Lower leg skin (tissue), 4 donors: ENCODE data around the gene CD164L2. TPM values are rescaled to one million over a fixed set of nuclear protein-coding genes. Genes with fewer than 3 reads are reported as not detected.
"Not testable (repeated sequence)": the region's sequence is repeated elsewhere in the genome, so short reads cannot be mapped to it uniquely, and the experiment has no call there.

Source experiments
- DNase-seq, 2 donors: peaks; one replicate each; pipeline ENCODE4 v3.0.0-alpha.2; 2019; ENCODE audit warnings: low spot score in 2 of 2
- H3K4me3 ChIP-seq: fragments of 200-600 bp; sonication (generic); 2 replicates; pipeline ENCODE4 v1.5.1; 2017; ENCODE audit warnings: mild to moderate bottlenecking, low read depth; ENCODE audit not compliant: poor library complexity, severe bottlenecking
- CTCF ChIP-seq, 3 donors: fragments of 450-650 bp; IDR thresholded peaks; one replicate each; pipeline ENCODE4 v1.5.1; 2016; ENCODE audit warnings: antibody characterized with exemption in 3 of 3, mild to moderate bottlenecking in 3 of 3, moderate library complexity in 2 of 3
- POLR2A ChIP-seq, 2 donors: fragments of 450-650 bp; IDR thresholded peaks; one replicate each; pipeline ENCODE4 v1.6.1; 2016 to 2017; ENCODE audit warnings: antibody characterized with exemption in 2 of 2, mild to moderate bottlenecking in 1 of 2, moderate library complexity in 1 of 2
- WGBS, 2 donors: methylation state at CpG; one replicate each; pipeline ENCODE4 v1.1.5; 2018; 5-methylcytosine and 5-hydroxymethylcytosine counted together
- intact Hi-C: fragments of 100-400 bp; cut with DNase I; formaldehyde crosslinking; loops from one replicate; pipeline ENCODE4 v1.15.0; 2023; ENCODE audit warnings: low total_unique reads
- total RNA-seq, 4 donors: library from RNA; depleted of rRNA; stranded (reverse); fragments of >200 nt; gene quantifications; one replicate each; pipeline ENCODE4 v1.1.0, GENCODE V29; 2016

The CD164L2 gene
- total RNA-seq, 4 donors from 2014 or later, result 4.3 to 12.0 (median 10.0) TPM

- 11 to 13% methylated on average over 12 to 13 of the region's 13 CpGs for WGBS, 2 donors
- no peak overlapping the region for H3K4me3 ChIP-seq
Measured at GRCh38 chr1:27391511-27392095, 8.5 kb upstream of the CD164L2 start.

GRCh38 chr1:27388337-27389005 lies 5.3 kb upstream of the CD164L2 start:
- DNase-seq, result peak in 1 of 2 donors; percentile 95
- TF ChIP-seq POLR2A (IDR thresholded peaks at IDR 0.05) (no peak), CTCF (IDR thresholded peaks at IDR 0.05) (peak in 1 of 3 donors; percentile 85)
- no peak overlapping the region for H3K4me3 ChIP-seq
- intact Hi-C loops, result loop anchor here (10.0 kb wide), 1 partner anchor 54 kb away; no protein-coding TSS in a partner anchor
- 35 to 52% methylated on average over 5 of the region's 5 CpGs for WGBS, 2 donors

More at GRCh38 chr1:27391511-27392095, 8.5 kb upstream of the CD164L2 start:
- intact Hi-C loops, result loop anchor here (10.0 kb wide), 1 partner anchor 287 kb away; no protein-coding TSS in a partner anchor
- no peak for DNase-seq
- TF ChIP-seq POLR2A (IDR thresholded peaks at IDR 0.05) (no peak), CTCF (IDR thresholded peaks at IDR 0.05) (no peak)

GRCh38 chr1:27384797-27385196 lies 1.7 kb upstream of the CD164L2 start:
- not testable (repeated sequence) for H3K4me3 ChIP-seq, DNase-seq
- whole genome bisulfite sequencing, 2 donors, result 93 to 95% methylated on average over 3 of the region's 3 CpGs
- intact Hi-C loops, result loop anchor here (10.0 kb wide), 1 partner anchor 50 kb away; no protein-coding TSS in a partner anchor

GRCh38 chr1:27383661-27384060 lies 528 bp upstream of the CD164L2 start:
- DNase-seq, result no peak
- intact Hi-C loops, result loop anchor here (10.0 kb wide), 1 partner anchor 49 kb away; no protein-coding TSS in a partner anchor
- no peak for TF ChIP-seq POLR2A (IDR thresholded peaks at IDR 0.05)
- no peak for TF ChIP-seq CTCF (IDR thresholded peaks at IDR 0.05)
- H3K4me3 ChIP-seq, result no peak overlapping the region
- WGBS, 2 donors, result 81 to 86% methylated on average over 13 of the region's 13 CpGs

- WGBS, 2 donors, result 67 to 71% methylated on average over 17 to 18 of the region's 18 CpGs
- intact Hi-C loops, result loop anchor here (10.0 kb wide), 1 partner anchor 47 kb away; no protein-coding TSS in a partner anchor
- no peak for DNase-seq
- no peak overlapping the region for H3K4me3 ChIP-seq
- TF ChIP-seq CTCF (IDR thresholded peaks at IDR 0.05) (no peak), POLR2A (IDR thresholded peaks at IDR 0.05) (no peak)
Measured at GRCh38 chr1:27381969-27382762, 967 bp downstream of the CD164L2 start.
